Astrocyte (in vitro differentiated cells and primary cell): ENCODE data around the gene KIAA1217. TPM values are rescaled to one million over a fixed set of nuclear protein-coding genes. Genes with fewer than 3 reads are reported as not detected.

Experiments
- DNase-seq: peaks from one replicate; pipeline ENCODE4 v3.0.0-alpha.2; 2010; ENCODE audit warnings: low read depth
- FAIRE-seq: peaks from 2 replicates; lab custom pipeline; 2011; peaks lifted over from hg19 to GRCh38; lab: Jason Lieb, UNC
- H2AFZ ChIP-seq: 2 replicates; pipeline ENCODE4 v1.6.0; 2012; ENCODE audit warnings: low read depth, low read length, inconsistent platforms
- H3K27ac ChIP-seq: 2 replicates; pipeline ENCODE4 v1.5.1; 2011; ENCODE audit warnings: low read depth, low read length, inconsistent platforms
- H3K27me3 ChIP-seq: 2 replicates; pipeline ENCODE4 v1.6.0; 2011; ENCODE audit warnings: low read length, inconsistent platforms; ENCODE audit not compliant: insufficient read depth
- H3K36me3 ChIP-seq: 2 replicates; pipeline ENCODE4 v1.5.1; 2011; ENCODE audit warnings: low read length, inconsistent platforms; ENCODE audit not compliant: insufficient read depth
- H3K4me1 ChIP-seq: 2 replicates; pipeline ENCODE4 v1.5.1; 2011; ENCODE audit warnings: low read length, inconsistent platforms; ENCODE audit not compliant: insufficient read depth
- H3K4me2 ChIP-seq: 2 replicates; pipeline ENCODE4 v1.6.0; 2012; ENCODE audit warnings: low read length, inconsistent platforms
- H3K4me3 ChIP-seq: 2 replicates; pipeline ENCODE4 v1.5.1; 2011; ENCODE audit warnings: low read depth, mild to moderate bottlenecking, low read length, inconsistent platforms; ENCODE audit not compliant: insufficient read depth
- H3K79me2 ChIP-seq: 2 replicates; pipeline ENCODE4 v1.6.0; 2012; ENCODE audit warnings: mild to moderate bottlenecking, low read length, inconsistent platforms; ENCODE audit not compliant: insufficient read depth
- H3K9ac ChIP-seq: 2 replicates; pipeline ENCODE4 v1.6.0; 2012; ENCODE audit warnings: mild to moderate bottlenecking, low read length, inconsistent platforms
- H3K9me3 ChIP-seq: 2 replicates; pipeline ENCODE4 v1.5.1; 2012; ENCODE audit warnings: low read depth, mild to moderate bottlenecking, low read length, inconsistent platforms; ENCODE audit not compliant: insufficient read depth
- H4K20me1 ChIP-seq: 2 replicates; pipeline ENCODE4 v1.6.0; 2012; ENCODE audit warnings: low read length, inconsistent platforms; ENCODE audit not compliant: insufficient read depth
- H3K27ac Mint-ChIP-seq: one replicate; pipeline ENCODE4 v1.8.0; 2021; ENCODE audit warnings: mild to moderate bottlenecking, mixed read lengths; ENCODE audit not compliant: unreplicated experiment
- H3K27me3 Mint-ChIP-seq: one replicate; pipeline ENCODE4 v1.8.0; 2021; ENCODE audit warnings: low read depth, mixed read lengths; ENCODE audit not compliant: unreplicated experiment
- H3K36me3 Mint-ChIP-seq: one replicate; pipeline ENCODE4 v1.8.0; 2021; ENCODE audit warnings: low read depth, mixed read lengths; ENCODE audit not compliant: unreplicated experiment
- H3K4me1 Mint-ChIP-seq: one replicate; pipeline ENCODE4 v1.8.0; 2021; ENCODE audit warnings: low read depth, mixed read lengths; ENCODE audit not compliant: unreplicated experiment
- H3K4me3 Mint-ChIP-seq: one replicate; pipeline ENCODE4 v1.8.0; 2021; ENCODE audit warnings: mild to moderate bottlenecking, moderate library complexity, mixed read lengths; ENCODE audit not compliant: unreplicated experiment
- H3K9me3 Mint-ChIP-seq: one replicate; pipeline ENCODE4 v1.8.0; 2021; ENCODE audit warnings: mild to moderate bottlenecking, mixed read lengths; ENCODE audit not compliant: unreplicated experiment
- EZH2 ChIP-seq: IDR thresholded peaks from 2 replicates; pipeline ENCODE4 v1.6.1; 2012; ENCODE audit warnings: mild to moderate bottlenecking, low read length, inconsistent platforms; ENCODE audit not compliant: insufficient read depth
- total RNA-seq: library from RNA; stranded (reverse); gene quantifications from 2 replicates; pipeline ENCODE4 v1.2.1, GENCODE V29; 2021
- TF ChIP-seq, protein P1 (sequence below): IDR thresholded peaks from 2 replicates; pipeline ENCODE4 v1.5.1; 2011; ENCODE audit warnings: low read depth, mild to moderate bottlenecking, inconsistent platforms, low read length, moderate library complexity; ENCODE audit not compliant: insufficient read depth

The KIAA1217 gene
- total RNA-seq, 1 donor from 2014 or later = 31.8 TPM

DNA sequence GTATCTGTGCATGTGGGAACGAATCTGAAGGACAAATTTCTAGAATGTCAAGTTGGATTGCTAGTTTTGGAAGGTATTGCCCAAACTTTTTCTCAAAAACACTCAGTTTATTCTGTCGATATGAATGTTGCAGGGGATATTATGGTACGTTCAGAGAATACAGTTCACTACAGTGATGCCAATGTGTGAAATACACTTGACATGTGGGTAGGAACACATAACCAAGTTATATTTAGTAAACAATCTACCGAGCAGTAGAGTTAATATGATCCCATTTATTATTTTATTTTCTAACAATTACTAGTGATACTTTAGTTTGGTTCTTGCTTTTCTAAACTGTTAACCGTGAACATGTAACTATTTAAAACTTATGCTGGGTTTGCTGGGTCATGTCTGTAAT is 37.4 kb downstream of the KIAA1217 start:
- no peak overlapping the region for H3K27ac Mint-ChIP-seq
- Histone ChIP-seq H3K9me3 (no peaks in the 10 kb centered on the region), H3K79me2 (no peaks in the 10 kb centered on the region), H3K4me3 (no peak overlapping the region), H3K27ac (no peak overlapping the region), H3K36me3 (no peaks in the 10 kb centered on the region), H3K9ac (no peak overlapping the region), H3K27me3 (no peaks in the 10 kb centered on the region), H4K20me1 (no peaks in the 10 kb centered on the region), H3K4me1 (peaks cover 6% of the 10 kb centered on the region), H2AFZ (no peak overlapping the region), H3K4me2 (no peak overlapping the region)
- H3K4me1 Mint-ChIP-seq = peaks cover 9% of the 10 kb centered on the region
- no peak overlapping the region for H3K4me3 Mint-ChIP-seq
- DNase-seq (no peak), FAIRE-seq (no peak)
- no peaks in the 10 kb centered on the region for H3K9me3 Mint-ChIP-seq
- H3K27me3 Mint-ChIP-seq = no peaks in the 10 kb centered on the region
- H3K36me3 Mint-ChIP-seq = no peaks in the 10 kb centered on the region
- TF ChIP-seq EZH2 = no peak
- TF ChIP-seq, protein P1, sequence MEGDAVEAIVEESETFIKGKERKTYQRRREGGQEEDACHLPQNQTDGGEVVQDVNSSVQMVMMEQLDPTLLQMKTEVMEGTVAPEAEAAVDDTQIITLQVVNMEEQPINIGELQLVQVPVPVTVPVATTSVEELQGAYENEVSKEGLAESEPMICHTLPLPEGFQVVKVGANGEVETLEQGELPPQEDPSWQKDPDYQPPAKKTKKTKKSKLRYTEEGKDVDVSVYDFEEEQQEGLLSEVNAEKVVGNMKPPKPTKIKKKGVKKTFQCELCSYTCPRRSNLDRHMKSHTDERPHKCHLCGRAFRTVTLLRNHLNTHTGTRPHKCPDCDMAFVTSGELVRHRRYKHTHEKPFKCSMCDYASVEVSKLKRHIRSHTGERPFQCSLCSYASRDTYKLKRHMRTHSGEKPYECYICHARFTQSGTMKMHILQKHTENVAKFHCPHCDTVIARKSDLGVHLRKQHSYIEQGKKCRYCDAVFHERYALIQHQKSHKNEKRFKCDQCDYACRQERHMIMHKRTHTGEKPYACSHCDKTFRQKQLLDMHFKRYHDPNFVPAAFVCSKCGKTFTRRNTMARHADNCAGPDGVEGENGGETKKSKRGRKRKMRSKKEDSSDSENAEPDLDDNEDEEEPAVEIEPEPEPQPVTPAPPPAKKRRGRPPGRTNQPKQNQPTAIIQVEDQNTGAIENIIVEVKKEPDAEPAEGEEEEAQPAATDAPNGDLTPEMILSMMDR = no peak

DNA sequence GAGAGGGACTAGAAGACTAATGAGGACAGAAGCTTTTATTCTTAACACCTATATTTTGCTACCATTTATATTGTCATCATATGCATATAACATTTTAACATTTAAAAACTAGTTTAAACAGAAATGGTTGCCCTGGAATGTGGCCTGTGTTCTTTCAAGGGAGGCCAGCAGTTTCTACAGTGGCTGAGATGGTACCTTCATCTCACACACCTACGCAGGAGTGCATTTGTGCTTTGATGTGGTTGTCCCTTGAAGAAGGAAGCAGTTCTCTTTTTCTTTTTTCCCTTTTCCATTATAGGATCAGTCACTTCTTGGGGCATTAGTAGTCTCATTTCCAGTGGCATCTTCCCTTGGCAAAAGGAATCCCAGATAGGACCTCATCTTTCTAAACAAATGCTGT is 38.9 kb downstream of the KIAA1217 start:
- TF ChIP-seq, protein P1 = no peak
- no peak for TF ChIP-seq EZH2
- no peaks in the 10 kb centered on the region for H3K36me3 Mint-ChIP-seq
- FAIRE-seq = no peak
- Histone ChIP-seq H3K9ac (no peak overlapping the region), H2AFZ (no peak overlapping the region), H3K9me3 (no peaks in the 10 kb centered on the region), H3K4me3 (no peak overlapping the region), H3K79me2 (no peaks in the 10 kb centered on the region), H3K4me1 (peaks cover 6% of the 10 kb centered on the region), H3K4me2 (no peak overlapping the region), H3K36me3 (no peaks in the 10 kb centered on the region), H3K27me3 (no peaks in the 10 kb centered on the region), H3K27ac (no peak overlapping the region), H4K20me1 (no peaks in the 10 kb centered on the region)
- no peak overlapping the region for H3K4me3 Mint-ChIP-seq
- no peak overlapping the region for H3K27ac Mint-ChIP-seq
- H3K27me3 Mint-ChIP-seq = no peaks in the 10 kb centered on the region
- peaks cover under 1% of the 10 kb centered on the region for H3K4me1 Mint-ChIP-seq
- no peaks in the 10 kb centered on the region for H3K9me3 Mint-ChIP-seq
- DNase-seq = no peak

DNA sequence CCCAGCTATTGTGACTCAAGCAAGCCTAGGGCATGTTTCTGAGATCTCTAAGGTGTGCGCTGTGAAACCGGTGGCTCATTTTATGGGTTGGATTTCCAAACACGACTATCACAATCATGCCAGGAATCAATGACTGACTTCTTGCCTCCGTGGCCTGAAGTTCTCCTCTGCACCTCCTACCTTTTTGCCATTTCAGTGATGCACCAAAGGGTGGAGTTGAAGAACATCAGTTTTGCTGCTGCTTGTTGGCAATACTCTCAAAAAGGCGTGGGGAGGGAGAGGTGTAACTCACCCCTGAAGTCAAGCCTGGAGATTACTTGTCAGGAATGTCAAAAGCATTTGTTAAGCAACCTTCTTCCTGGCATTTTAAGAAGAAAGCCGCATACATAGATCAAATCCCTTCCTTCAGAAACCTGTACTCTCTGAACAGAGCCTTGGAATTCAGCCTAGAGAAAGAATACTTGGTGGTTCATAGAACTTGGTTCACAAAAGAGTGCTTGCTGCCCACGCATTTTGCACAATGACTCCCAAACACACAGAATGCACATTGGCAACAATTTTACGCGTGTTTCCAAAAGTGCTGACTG is 41.0 kb downstream of the KIAA1217 start:
- Histone ChIP-seq H3K27me3 (no peaks in the 10 kb centered on the region), H3K4me3 (no peak overlapping the region), H3K79me2 (no peaks in the 10 kb centered on the region), H3K36me3 (no peaks in the 10 kb centered on the region), H3K4me2 (peak overlapping the region; percentile 40), H3K9me3 (no peaks in the 10 kb centered on the region), H4K20me1 (no peaks in the 10 kb centered on the region), H3K4me1 (peaks cover 14% of the 10 kb centered on the region), H3K9ac (no peak overlapping the region), H2AFZ (no peak overlapping the region), H3K27ac (no peak overlapping the region)
- Mint-ChIP-seq H3K36me3 (no peaks in the 10 kb centered on the region), H3K27me3 (no peaks in the 10 kb centered on the region), H3K4me1 (peaks cover 8% of the 10 kb centered on the region), H3K4me3 (no peak overlapping the region), H3K9me3 (no peaks in the 10 kb centered on the region), H3K27ac (no peak overlapping the region)
- FAIRE-seq = no peak
- TF ChIP-seq EZH2 = no peak
- TF ChIP-seq, protein P1 = no peak
- peak; percentile 92 for DNase-seq
